Measurements from ENCODE around the gene CDH4. TPM values are rescaled to one million over a fixed set of nuclear protein-coding genes. Genes with fewer than 3 reads are reported as not detected.

Gene CDH4
- total and polyA plus RNA-seq, 2 of the 8 experiments (the other 6 are each of a cell fraction or from before 2014, with no cell fraction given) = 4.3 to 7.9 TPM

DNA sequence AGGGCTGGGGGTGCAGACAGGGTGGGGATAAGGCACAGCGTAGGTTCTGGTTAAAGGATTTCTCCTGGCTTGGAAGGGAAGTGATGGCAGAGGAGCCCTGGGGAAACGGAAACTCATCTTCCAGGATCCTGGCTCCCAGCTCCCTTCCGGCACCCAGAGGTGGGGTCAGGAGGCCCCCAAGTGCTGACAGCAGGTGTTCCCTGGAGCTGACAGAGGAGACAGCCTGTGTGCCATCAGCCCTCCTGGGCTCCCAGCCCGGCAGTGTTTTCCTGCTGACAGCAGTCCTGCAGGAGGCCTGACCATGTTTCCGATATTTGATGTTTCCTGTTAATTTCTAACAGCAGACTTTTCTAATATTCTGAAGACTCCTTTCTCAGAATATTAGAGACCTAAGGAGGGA lies 536.3 kb downstream of the CDH4 start:
- FAIRE-seq = no peak
- H2BK15ac ChIP-seq (ENCODE audit: low read length) = no peak overlapping the region
- CTCF ChIA-PET (ENCODE audit: partially characterized antibody) = interaction anchor here (1.1 to 1.5 kb wide), 4 partner anchors 9 to 88 kb away, joined by 3 to 4 read pairs (median 4); no protein-coding TSS in a partner anchor

More for the DNA sequence above, 536.3 kb downstream of the CDH4 start:
- Histone ChIP-seq H3K36me3 (ENCODE audit: control insufficient read depth in 2 of 4, insufficient read depth in 4 of 4, low read length in 3 of 4) (no peaks in the 10 kb centered on the region), H4K20me1 (replicated peaks in 1 of 2; ENCODE audit: control insufficient read depth in 1 of 2, insufficient read depth in 2 of 2, low read length in 2 of 2) (peaks cover 0 to 8% of the 10 kb centered on the region in 2 experiments), H2BK12ac (ENCODE audit: low read depth, low read length) (no peak overlapping the region), H4K91ac (replicated peaks; ENCODE audit: insufficient read length, low read length) (no peak overlapping the region), H3K4me1 (replicated peaks in 1 of 4; ENCODE audit: control insufficient read depth in 3 of 4, insufficient read depth in 4 of 4, low read length in 3 of 4) (no peaks in the 10 kb centered on the region; a peak in 1 of 7 replicates), H3K56ac (replicated peaks; ENCODE audit: insufficient read length, low read depth, low read length) (no peak overlapping the region), H3K4ac (replicated peaks; ENCODE audit: insufficient read length, low read depth, low read length) (no peak overlapping the region), H3K27me3 (replicated peaks in 1 of 4; ENCODE audit: control insufficient read depth in 3 of 4, extremely low read depth in 1 of 4, insufficient read depth in 3 of 4, low read length in 3 of 4) (peaks cover 0 to 8% (median 0%) of the 10 kb centered on the region in 4 experiments; a peak in 2 of 7 replicates), H3K9me3 (ENCODE audit: insufficient read depth in 2 of 2, low read depth in 1 of 2, low read length in 1 of 2) (no peaks in the 10 kb centered on the region), H4K8ac (ENCODE audit: extremely low read depth, insufficient read depth, low read length) (no peak overlapping the region), H3K79me2 (ENCODE audit: control insufficient read depth in 1 of 2, insufficient read depth in 2 of 2, low read length in 2 of 2) (no peaks in the 10 kb centered on the region), H3K14ac (ENCODE audit: insufficient read length) (no peak overlapping the region), H2BK5ac (ENCODE audit: low read depth, low read length) (no peak overlapping the region), H4K5ac (ENCODE audit: insufficient read length, low read depth, low read length) (no peak overlapping the region), H3K27ac (ENCODE audit: low read depth, low read length) (no peak overlapping the region), H3K18ac (ENCODE audit: extremely low read depth, low read length) (no peak overlapping the region), H3K4me2 (ENCODE audit: insufficient read depth in 1 of 2, low read depth in 2 of 2, low read length in 2 of 2) (no peak overlapping the region), H3K23me2 (ENCODE audit: low read depth, low read length) (peaks cover 10% of the 10 kb centered on the region; the same call in 1 of the 2 replicates), H3K9ac (replicated peaks in 1 of 4; ENCODE audit: extremely low read depth in 1 of 4, low read depth in 3 of 4, low read length in 3 of 4) (no peak overlapping the region), H2BK20ac (ENCODE audit: low read length) (no peak overlapping the region), H2AK5ac (ENCODE audit: low read depth, low read length) (no peak overlapping the region), H3K23ac (ENCODE audit: insufficient read length) (no peak overlapping the region), H3K4me3 (ENCODE audit: extremely low read depth in 1 of 4, insufficient read depth in 2 of 4, low read depth in 3 of 4, low read length in 4 of 4) (no peak overlapping the region), H2AFZ (ENCODE audit: low read length) (no peak overlapping the region), H2BK120ac (replicated peaks; ENCODE audit: low read depth, low read length) (no peak overlapping the region), H3K79me1 (ENCODE audit: low read depth, low read length) (no peaks in the 10 kb centered on the region)
- no peak for TF ChIP-seq EGR1 (IDR thresholded peaks at IDR 0.05; ENCODE audit: borderline replicate concordance, low read depth, low read length)
- no peak for TF ChIP-seq SRF (IDR thresholded peaks at IDR 0.05; ENCODE audit: low read depth, low read length)
- TF ChIP-seq RBBP5 (IDR thresholded peaks at IDR 0.05; ENCODE audit: borderline replicate concordance, low read depth, low read length) = no peak
- no peak for TF ChIP-seq POLR2AphosphoS5 (IDR thresholded peaks at IDR 0.05; ENCODE audit: low read depth, low read length)
- TF ChIP-seq, protein P1, sequence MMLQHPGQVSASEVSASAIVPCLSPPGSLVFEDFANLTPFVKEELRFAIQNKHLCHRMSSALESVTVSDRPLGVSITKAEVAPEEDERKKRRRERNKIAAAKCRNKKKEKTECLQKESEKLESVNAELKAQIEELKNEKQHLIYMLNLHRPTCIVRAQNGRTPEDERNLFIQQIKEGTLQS (IDR thresholded peaks at IDR 0.05; ENCODE audit: insufficient read depth, low read depth, low read length) = no peak
- TF ChIP-seq SP4 (IDR thresholded peaks at IDR 0.05; ENCODE audit: low read length) = no peak
- TF ChIP-seq HDAC2 (IDR thresholded peaks at IDR 0.05; ENCODE audit: borderline replicate concordance in 1 of 2, low read depth in 2 of 2, low read length in 2 of 2) = no peak
- no peak for TF ChIP-seq SIRT6 (IDR thresholded peaks at IDR 0.05; ENCODE audit: low read length)
- TF ChIP-seq NRF1 (IDR thresholded peaks at IDR 0.05; ENCODE audit: low read depth, low read length) = no peak
- TF ChIP-seq, protein P2, sequence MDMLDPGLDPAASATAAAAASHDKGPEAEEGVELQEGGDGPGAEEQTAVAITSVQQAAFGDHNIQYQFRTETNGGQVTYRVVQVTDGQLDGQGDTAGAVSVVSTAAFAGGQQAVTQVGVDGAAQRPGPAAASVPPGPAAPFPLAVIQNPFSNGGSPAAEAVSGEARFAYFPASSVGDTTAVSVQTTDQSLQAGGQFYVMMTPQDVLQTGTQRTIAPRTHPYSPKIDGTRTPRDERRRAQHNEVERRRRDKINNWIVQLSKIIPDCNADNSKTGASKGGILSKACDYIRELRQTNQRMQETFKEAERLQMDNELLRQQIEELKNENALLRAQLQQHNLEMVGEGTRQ (IDR thresholded peaks at IDR 0.05; ENCODE audit: low read length) = no peak
- TF ChIP-seq JUND (IDR thresholded peaks at IDR 0.05; ENCODE audit: low read length) = no peak
- WGBS, 2 experiments (ENCODE audit: extremely low coverage in 1 of 2, insufficient coverage in 1 of 2, insufficient read length in 1 of 2, insufficient replicate concordance in 2 of 2, low coverage in 1 of 2, low lambda C conversion rate in 2 of 2, missing lambda C conversion rate in 1 of 2) = 91% methylated on average over 3 of the region's 5 CpGs; no CpG with 5 or more reads in 1 of the 2 experiments
- POLR2A ChIA-PET (ENCODE audit: partially characterized antibody) = interaction anchor here (1.2 kb wide), 1 partner anchor 17 kb away, joined by 4 read pairs; no protein-coding TSS in a partner anchor
- DNase-seq (ENCODE audit: low read depth in 1 of 2, low spot score in 2 of 2) = no peak

Measured in H1 (cell line).